ENCODE results near the gene CAMTA1.

The CAMTA1 gene

GRCh38 chr1:7506454-7507284 is 721.4 kb downstream of the CAMTA1 start:
- no peak overlapping the region for H3K4me3 ChIP-seq (ENCODE audit: low read depth in 1 of 2, low read length in 2 of 2)
- H3K27ac ChIP-seq (ENCODE audit: low read length): no peak overlapping the region
- H3K27me3 ChIP-seq (ENCODE audit: low read depth, low read length): no peaks in the 10 kb centered on the region
- no peaks in the 10 kb centered on the region for H3K36me3 ChIP-seq (ENCODE audit: control insufficient read depth in 1 of 2, insufficient read depth in 2 of 2, low read length in 2 of 2)
- no peaks in the 10 kb centered on the region for H3K9me3 ChIP-seq (ENCODE audit: control insufficient read depth in 1 of 2, low read length in 2 of 2)
- H3K4me1 ChIP-seq (ENCODE audit: control insufficient read depth in 1 of 2, insufficient read depth in 2 of 2, low read length in 2 of 2): peaks cover 0 to 21% of the 10 kb centered on the region in 2 donors

- Histone ChIP-seq H3K4me3 (ENCODE audit: low read depth in 1 of 2, low read length in 2 of 2) (no peak overlapping the region), H3K36me3 (ENCODE audit: control insufficient read depth in 1 of 2, insufficient read depth in 2 of 2, low read length in 2 of 2) (no peaks in the 10 kb centered on the region), H3K9me3 (ENCODE audit: control insufficient read depth in 1 of 2, low read length in 2 of 2) (no peaks in the 10 kb centered on the region), H3K27ac (ENCODE audit: low read length) (no peak overlapping the region), H3K27me3 (ENCODE audit: low read depth, low read length) (no peaks in the 10 kb centered on the region), H3K4me1 (ENCODE audit: control insufficient read depth in 1 of 2, insufficient read depth in 2 of 2, low read length in 2 of 2) (peaks cover 0 to 21% of the 10 kb centered on the region in 2 donors)
Observed at GRCh38 chr1:7507285-7508019, 722.2 kb downstream of the CAMTA1 start.

- H3K4me1 ChIP-seq (ENCODE audit: control insufficient read depth in 1 of 2, insufficient read depth in 2 of 2, low read length in 2 of 2): peaks cover 0 to 21% of the 10 kb centered on the region in 2 donors
Observed at GRCh38 chr1:7508052-7508933, 723.0 kb downstream of the CAMTA1 start.

GRCh38 chr1:7508934-7509519 is 723.8 kb downstream of the CAMTA1 start:
- Histone ChIP-seq H3K27me3 (ENCODE audit: low read depth, low read length) (no peaks in the 10 kb centered on the region), H3K36me3 (ENCODE audit: control insufficient read depth in 1 of 2, insufficient read depth in 2 of 2, low read length in 2 of 2) (no peaks in the 10 kb centered on the region), H3K27ac (ENCODE audit: low read length) (no peak overlapping the region), H3K4me3 (ENCODE audit: low read depth in 1 of 2, low read length in 2 of 2) (no peak overlapping the region), H3K4me1 (ENCODE audit: control insufficient read depth in 1 of 2, insufficient read depth in 2 of 2, low read length in 2 of 2) (peaks cover 0 to 21% of the 10 kb centered on the region in 2 donors), H3K9me3 (ENCODE audit: control insufficient read depth in 1 of 2, low read length in 2 of 2) (no peaks in the 10 kb centered on the region)

More at GRCh38 chr1:7508052-7508933, 723.0 kb downstream of the CAMTA1 start:
- Histone ChIP-seq H3K27ac (ENCODE audit: low read length) (no peak overlapping the region), H3K9me3 (ENCODE audit: control insufficient read depth in 1 of 2, low read length in 2 of 2) (no peaks in the 10 kb centered on the region), H3K36me3 (ENCODE audit: control insufficient read depth in 1 of 2, insufficient read depth in 2 of 2, low read length in 2 of 2) (no peaks in the 10 kb centered on the region), H3K27me3 (ENCODE audit: low read depth, low read length) (no peaks in the 10 kb centered on the region), H3K4me3 (ENCODE audit: low read depth in 1 of 2, low read length in 2 of 2) (no peak overlapping the region)

GRCh38 chr1:7509598-7509997 is 724.3 kb downstream of the CAMTA1 start:
- no peaks in the 10 kb centered on the region for H3K27me3 ChIP-seq (ENCODE audit: low read depth, low read length)
- no peak overlapping the region for H3K27ac ChIP-seq (ENCODE audit: low read length)
- H3K4me3 ChIP-seq (ENCODE audit: low read depth in 1 of 2, low read length in 2 of 2): no peak overlapping the region
- no peaks in the 10 kb centered on the region for H3K9me3 ChIP-seq (ENCODE audit: control insufficient read depth in 1 of 2, low read length in 2 of 2)
- peaks cover 0 to 21% of the 10 kb centered on the region in 2 donors for H3K4me1 ChIP-seq (ENCODE audit: control insufficient read depth in 1 of 2, insufficient read depth in 2 of 2, low read length in 2 of 2)
- no peaks in the 10 kb centered on the region for H3K36me3 ChIP-seq (ENCODE audit: control insufficient read depth in 1 of 2, insufficient read depth in 2 of 2, low read length in 2 of 2)

- no peak overlapping the region for H3K4me3 ChIP-seq (ENCODE audit: low read depth in 1 of 2, low read length in 2 of 2)
- no peaks in the 10 kb centered on the region for H3K36me3 ChIP-seq (ENCODE audit: control insufficient read depth in 1 of 2, insufficient read depth in 2 of 2, low read length in 2 of 2)
- H3K4me1 ChIP-seq (ENCODE audit: control insufficient read depth in 1 of 2, insufficient read depth in 2 of 2, low read length in 2 of 2): peaks cover 0 to 21% of the 10 kb centered on the region in 2 donors
- no peaks in the 10 kb centered on the region for H3K9me3 ChIP-seq (ENCODE audit: control insufficient read depth in 1 of 2, low read length in 2 of 2)
- no peaks in the 10 kb centered on the region for H3K27me3 ChIP-seq (ENCODE audit: low read depth, low read length)
- no peak overlapping the region for H3K27ac ChIP-seq (ENCODE audit: low read length)
Observed at GRCh38 chr1:7510389-7510931, 725.2 kb downstream of the CAMTA1 start.

- no peaks in the 10 kb centered on the region for H3K36me3 ChIP-seq (ENCODE audit: control insufficient read depth in 1 of 2, insufficient read depth in 2 of 2, low read length in 2 of 2)
- H3K4me1 ChIP-seq (ENCODE audit: control insufficient read depth in 1 of 2, insufficient read depth in 2 of 2, low read length in 2 of 2): peaks cover 0 to 21% of the 10 kb centered on the region in 2 donors
- no peaks in the 10 kb centered on the region for H3K9me3 ChIP-seq (ENCODE audit: control insufficient read depth in 1 of 2, low read length in 2 of 2)
- no peak overlapping the region for H3K27ac ChIP-seq (ENCODE audit: low read length)
- H3K4me3 ChIP-seq (ENCODE audit: low read depth in 1 of 2, low read length in 2 of 2): no peak overlapping the region
- H3K27me3 ChIP-seq (ENCODE audit: low read depth, low read length): no peaks in the 10 kb centered on the region
Observed at GRCh38 chr1:7511381-7511780, 726.1 kb downstream of the CAMTA1 start.

- Histone ChIP-seq H3K36me3 (ENCODE audit: control insufficient read depth in 1 of 2, insufficient read depth in 2 of 2, low read length in 2 of 2) (no peaks in the 10 kb centered on the region), H3K27ac (ENCODE audit: low read length) (no peak overlapping the region), H3K9me3 (ENCODE audit: control insufficient read depth in 1 of 2, low read length in 2 of 2) (no peaks in the 10 kb centered on the region), H3K27me3 (ENCODE audit: low read depth, low read length) (no peaks in the 10 kb centered on the region), H3K4me3 (ENCODE audit: low read depth in 1 of 2, low read length in 2 of 2) (no peak overlapping the region), H3K4me1 (ENCODE audit: control insufficient read depth in 1 of 2, insufficient read depth in 2 of 2, low read length in 2 of 2) (peaks cover 0 to 22% of the 10 kb centered on the region in 2 donors)
Observed at GRCh38 chr1:7513081-7513480, 727.8 kb downstream of the CAMTA1 start.

GRCh38 chr1:7515175-7515574 is 729.9 kb downstream of the CAMTA1 start:
- Histone ChIP-seq H3K27me3 (ENCODE audit: low read depth, low read length) (no peaks in the 10 kb centered on the region), H3K27ac (ENCODE audit: low read length) (no peak overlapping the region), H3K36me3 (ENCODE audit: control insufficient read depth in 1 of 2, insufficient read depth in 2 of 2, low read length in 2 of 2) (no peaks in the 10 kb centered on the region), H3K9me3 (ENCODE audit: control insufficient read depth in 1 of 2, low read length in 2 of 2) (no peaks in the 10 kb centered on the region), H3K4me3 (ENCODE audit: low read depth in 1 of 2, low read length in 2 of 2) (no peak overlapping the region), H3K4me1 (ENCODE audit: control insufficient read depth in 1 of 2, insufficient read depth in 2 of 2, low read length in 2 of 2) (peaks cover 0 to 10% of the 10 kb centered on the region in 2 donors)

GRCh38 chr1:7515904-7516303 is 730.6 kb downstream of the CAMTA1 start:
- H3K27ac ChIP-seq (ENCODE audit: low read length): no peak overlapping the region

More at GRCh38 chr1:7515904-7516303, 730.6 kb downstream of the CAMTA1 start:
- Histone ChIP-seq H3K27me3 (ENCODE audit: low read depth, low read length) (no peaks in the 10 kb centered on the region), H3K4me3 (ENCODE audit: low read depth in 1 of 2, low read length in 2 of 2) (no peak overlapping the region), H3K9me3 (ENCODE audit: control insufficient read depth in 1 of 2, low read length in 2 of 2) (no peaks in the 10 kb centered on the region), H3K36me3 (ENCODE audit: control insufficient read depth in 1 of 2, insufficient read depth in 2 of 2, low read length in 2 of 2) (no peaks in the 10 kb centered on the region), H3K4me1 (ENCODE audit: control insufficient read depth in 1 of 2, insufficient read depth in 2 of 2, low read length in 2 of 2) (peaks cover 0 to 10% of the 10 kb centered on the region in 2 donors)

All from muscle layer of duodenum (tissue), 2 donors.